ELR (cell line): ENCODE measurements around the gene DDX11.
"Not testable (repeated sequence)": the region's sequence is repeated elsewhere in the genome, so short reads cannot be mapped to it uniquely, and the experiment has no call there.

Experiments used
- DNase-seq: peaks from one replicate; pipeline ENCODE4 v3.0.0-alpha.2; 2015; ENCODE audit warnings: low read depth

DDX11 gene

DNA sequence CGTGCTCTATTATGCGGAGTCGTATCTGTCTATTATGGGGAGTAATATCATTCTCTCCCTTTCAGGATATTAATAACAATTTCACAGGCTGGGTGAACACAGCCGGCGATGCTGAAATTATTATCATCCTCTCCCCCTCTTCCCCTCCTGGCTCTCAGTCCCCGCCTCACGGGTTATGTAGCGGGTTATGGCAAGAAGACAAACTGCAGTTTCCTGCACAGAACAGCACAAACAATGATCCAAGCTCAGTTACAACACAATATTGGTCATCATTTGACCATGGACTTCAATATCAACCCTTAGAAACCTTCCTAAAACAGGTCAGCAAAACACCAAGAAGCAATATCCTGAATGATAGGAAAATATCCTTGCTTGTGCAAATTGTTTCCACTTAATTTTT is 50.5 kb downstream of the DDX11 start:
- DNase-seq: not testable (repeated sequence)

GRCh38 chr12:31125171-31125570 is 51.5 kb downstream of the DDX11 start:
- not testable (repeated sequence) for DNase-seq

GRCh38 chr12:31127209-31127848 is 53.7 kb downstream of the DDX11 start:
- not testable (repeated sequence) for DNase-seq

DNA sequence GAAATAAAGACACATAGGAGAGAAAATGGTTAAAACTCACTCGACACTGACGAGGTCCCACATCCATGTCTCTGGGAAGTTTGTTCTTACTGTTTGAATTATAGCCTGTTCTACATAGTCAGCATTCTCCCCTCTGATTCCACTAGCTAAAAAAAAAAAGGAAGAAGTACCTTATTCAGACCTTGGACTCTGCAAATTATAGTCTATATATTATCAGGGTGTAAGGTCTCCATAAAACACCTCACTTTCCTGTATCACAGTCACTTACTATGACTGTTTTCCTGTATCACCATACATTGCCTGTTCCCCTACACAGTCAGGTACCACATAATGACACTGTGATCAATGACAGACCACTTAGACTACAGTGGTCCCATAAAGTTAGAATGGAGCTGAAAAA is 62.9 kb downstream of the DDX11 start:
- not testable (repeated sequence) for DNase-seq

- not testable (repeated sequence) for DNase-seq
These were observed 71.1 kb downstream of the DDX11 start for GRCh38 chr12:31144768-31145167.

- not testable (repeated sequence) for DNase-seq
These were observed 71.6 kb downstream of the DDX11 start for GRCh38 chr12:31145296-31145695.

- DNase-seq: not testable (repeated sequence)
These were observed 73.8 kb downstream of the DDX11 start for GRCh38 chr12:31147415-31147814.

- not testable (repeated sequence) for DNase-seq
These were observed 77.1 kb downstream of the DDX11 start for GRCh38 chr12:31150766-31151165.
